AG04449 (cell line): ENCODE results near the gene POLR3B.

Experiments used
- CTCF ChIA-PET: fragments of 350-600 bp; formaldehyde crosslinking; extraction: SDS; loops from one replicate; lab custom pipeline; 2021; ENCODE audit warnings: antibody characterized with exemption; lab: Yijun Ruan, JAX
- POLR2A ChIA-PET: fragments of 400-600, 350-600 bp; formaldehyde crosslinking; extraction: SDS; loops from one replicate; lab custom pipeline; 2020; ENCODE audit warnings: antibody characterized with exemption, inconsistent platforms; lab: Yijun Ruan, JAX
- DNase-seq: peaks from one replicate; pipeline ENCODE4 v3.0.0-alpha.2; 2010; ENCODE audit warnings: low read depth, low spot score
- H3K4me3 ChIP-seq: 2 replicates; pipeline ENCODE4 v1.5.1; 2011; ENCODE audit warnings: low read depth, mild to moderate bottlenecking, control low read depth, low read length
- CTCF ChIP-seq: IDR thresholded peaks from one replicate; pipeline ENCODE4 v1.5.1; 2011; ENCODE audit warnings: mild to moderate bottlenecking, moderate library complexity, low read length, control low read depth, inconsistent platforms; ENCODE audit not compliant: insufficient read depth; ENCODE audit errors: missing control alignments

Gene POLR3B

DNA sequence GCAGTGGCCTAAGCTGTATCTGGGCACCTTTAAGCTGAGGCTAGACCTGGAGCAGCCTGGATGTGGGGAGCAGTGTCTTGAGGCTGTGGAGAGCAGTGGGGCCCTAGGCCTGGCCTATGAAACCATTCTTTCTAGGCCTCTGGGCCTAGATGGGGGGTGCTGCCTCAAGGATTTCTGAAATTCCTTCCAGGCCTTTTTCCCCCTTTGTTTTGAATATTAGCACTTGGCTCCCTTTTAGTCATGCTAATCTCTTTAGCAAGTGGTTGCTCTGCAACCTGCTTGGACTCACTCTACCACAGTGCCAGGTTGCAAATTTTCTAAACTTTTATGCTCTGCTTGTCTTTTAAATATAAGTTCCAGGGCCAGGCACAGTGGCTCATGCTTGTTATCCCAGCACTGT is 183.7 kb downstream of the POLR3B start:
- POLR2A ChIA-PET, result no interaction called here
- CTCF ChIA-PET, result no interaction called here
- no peak for TF ChIP-seq CTCF
- H3K4me3 ChIP-seq, result no peak overlapping the region
- no peak for DNase-seq

- H3K4me3 ChIP-seq, result no peak overlapping the region
- ChIA-PET CTCF (no interaction called here), POLR2A (no interaction called here)
- TF ChIP-seq CTCF, result no peak
- DNase-seq, result no peak
These were observed 193.9 kb downstream of the POLR3B start for GRCh38 chr12:106551410-106551809.

GRCh38 chr12:106552228-106552627 is 194.7 kb downstream of the POLR3B start:
- no peak overlapping the region for H3K4me3 ChIP-seq
- no peak for TF ChIP-seq CTCF
- POLR2A ChIA-PET, result no interaction called here
- CTCF ChIA-PET, result no interaction called here
- no peak for DNase-seq
